Ovary (tissue), 3 donors: Measurements from ENCODE around the gene SPPL2A.

ENCODE experiments used
- EP300 ChIP-seq: sonication (generic); formaldehyde crosslinking; IDR thresholded peaks from one replicate; pipeline ENCODE4 v1.6.1; 2017; ENCODE audit warnings: antibody characterized with exemption
- POLR2A ChIP-seq: fragments of 450-650 bp; IDR thresholded peaks from one replicate; pipeline ENCODE4 v1.6.1; 2017; ENCODE audit warnings: antibody characterized with exemption, mild to moderate bottlenecking, moderate library complexity
- TF ChIP-seq, protein P1 (sequence below), 3 donors: fragments of 450-650 bp in 2 of 3; fragments of 200-600 bp in 1 of 3; IDR thresholded peaks; one replicate each; pipeline versions ENCODE4 v1.5.1 to v1.8.0; 2016 to 2022; ENCODE audit warnings: antibody characterized with exemption in 3 of 3, mild to moderate bottlenecking in 1 of 3
- donor health status: DM: no; HTN: no; CAD: no.

DNA sequence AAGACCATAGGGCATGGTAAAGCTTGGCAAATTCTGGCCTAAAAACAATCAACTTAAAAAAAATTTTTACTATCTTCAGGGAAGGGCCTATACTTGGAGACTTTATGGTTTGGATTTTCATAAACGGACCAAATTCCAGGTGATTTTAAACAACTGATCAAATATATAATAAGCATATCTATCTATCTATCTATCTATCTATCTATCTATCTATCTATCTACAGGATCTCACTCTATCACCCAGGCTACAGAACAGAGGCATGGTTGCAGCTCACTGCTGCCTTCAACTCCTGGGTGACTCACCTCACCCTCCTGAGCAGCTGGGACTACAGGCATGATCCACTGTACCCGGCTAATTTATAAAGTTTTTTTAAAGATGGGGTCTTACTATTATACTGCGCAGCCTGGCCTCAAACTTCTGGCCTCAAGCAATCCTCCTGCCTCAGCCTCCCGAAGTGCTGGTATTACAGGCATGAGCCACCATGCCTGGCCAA is 6.7 kb downstream of the SPPL2A start:
- TF ChIP-seq, protein P1, sequence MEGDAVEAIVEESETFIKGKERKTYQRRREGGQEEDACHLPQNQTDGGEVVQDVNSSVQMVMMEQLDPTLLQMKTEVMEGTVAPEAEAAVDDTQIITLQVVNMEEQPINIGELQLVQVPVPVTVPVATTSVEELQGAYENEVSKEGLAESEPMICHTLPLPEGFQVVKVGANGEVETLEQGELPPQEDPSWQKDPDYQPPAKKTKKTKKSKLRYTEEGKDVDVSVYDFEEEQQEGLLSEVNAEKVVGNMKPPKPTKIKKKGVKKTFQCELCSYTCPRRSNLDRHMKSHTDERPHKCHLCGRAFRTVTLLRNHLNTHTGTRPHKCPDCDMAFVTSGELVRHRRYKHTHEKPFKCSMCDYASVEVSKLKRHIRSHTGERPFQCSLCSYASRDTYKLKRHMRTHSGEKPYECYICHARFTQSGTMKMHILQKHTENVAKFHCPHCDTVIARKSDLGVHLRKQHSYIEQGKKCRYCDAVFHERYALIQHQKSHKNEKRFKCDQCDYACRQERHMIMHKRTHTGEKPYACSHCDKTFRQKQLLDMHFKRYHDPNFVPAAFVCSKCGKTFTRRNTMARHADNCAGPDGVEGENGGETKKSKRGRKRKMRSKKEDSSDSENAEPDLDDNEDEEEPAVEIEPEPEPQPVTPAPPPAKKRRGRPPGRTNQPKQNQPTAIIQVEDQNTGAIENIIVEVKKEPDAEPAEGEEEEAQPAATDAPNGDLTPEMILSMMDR (IDR thresholded peaks at IDR 0.05), result no peak
- TF ChIP-seq POLR2A (no peak), EP300 (no peak)
